Right lobe of liver (tissue), 6 donors: Measurements from ENCODE around the gene FRS2. TPM values are rescaled to one million over a fixed set of nuclear protein-coding genes. Genes with fewer than 3 reads are reported as not detected.

Source experiments
- ATAC-seq, 4 donors: fragments of 200-7000 bp; cut with Tn5 transposase; one replicate each; pipeline ENCODE4 v1.9.1; 2020; ENCODE audit warnings: mild to moderate bottlenecking in 4 of 4, moderate library complexity in 4 of 4
- DNase-seq, 3 donors: peaks; one replicate each; pipeline ENCODE4 v3.0.0-alpha.2; 2020
- H3K27ac ChIP-seq, 3 donors: fragments of 200-600 bp; one replicate each; pipeline ENCODE4 v1.8.0; 2022
- H3K27me3 ChIP-seq, 2 donors: fragments of 200-600 bp; one replicate each; pipeline ENCODE4 v1.8.0; 2022
- H3K36me3 ChIP-seq, 4 donors: fragments of 200-600 bp; sonication (generic) in 1 of 4; one replicate each; pipeline versions ENCODE4 v1.5.1 to v1.8.0; 2017 to 2022; ENCODE audit warnings: control low read depth in 1 of 4
- H3K4me1 ChIP-seq, 4 donors: fragments of 200-600 bp; sonication (generic) in 1 of 4; one replicate each; pipeline versions ENCODE4 v1.5.1 to v1.8.0; 2017 to 2022; ENCODE audit warnings: control low read depth in 1 of 4
- H3K4me3 ChIP-seq, 3 donors: fragments of 200-600 bp; one replicate each; pipeline ENCODE4 v1.8.0; 2022
- H3K9me3 ChIP-seq, 4 donors: fragments of 200-600 bp; sonication (generic) in 1 of 4; one replicate each; pipeline versions ENCODE4 v1.5.1 to v1.8.0; 2017 to 2022; ENCODE audit warnings: control low read depth in 1 of 4
- POLR2A ChIP-seq: fragments of 450-650 bp; IDR thresholded peaks from one replicate; pipeline ENCODE4 v1.6.1; 2017; ENCODE audit warnings: antibody characterized with exemption, mild to moderate bottlenecking
- WGBS: methylation state at CpG from one replicate; pipeline ENCODE4 v1.1.6; 2018; ENCODE audit warnings: low coverage, low lambda C conversion rate; ENCODE audit not compliant: insufficient coverage; ENCODE audit errors: missing lambda C conversion rate; 5-methylcytosine and 5-hydroxymethylcytosine counted together
- intact Hi-C, 2 donors: fragments of 100-400 bp; cut with DNase I; formaldehyde crosslinking; loops; one replicate each; pipeline versions ENCODE4 v1.11.2 to v1.14.1; 2022
- total RNA-seq, 6 experiments: library from RNA; depleted of rRNA in 2 of 6; stranded (reverse); fragments of >200 nt in 2 of 6; fragmentation: NEBNext Ultra II Directional in 3 of 6; extraction: Animal tissue kit (Norgen Biotek cat#: 25700) in 3 of 6; gene quantifications; one replicate each; pipeline versions ENCODE4 v1.1.0 to v1.2.4, GENCODE V29; 2016 to 2023
- TF ChIP-seq, protein P1 (sequence below), 4 donors: fragments of 200-600 bp in 3 of 4; fragments of 450-650 bp in 1 of 4; IDR thresholded peaks; one replicate each; pipeline versions ENCODE4 v1.5.1 to v1.8.0; 2016 to 2022; ENCODE audit warnings: antibody characterized with exemption in 4 of 4, mild to moderate bottlenecking in 2 of 4
- donor health status: DM: no; HTN: yes; CAD: no.
- donor health status: DM: no; HTN: no; CAD: no.
- donor health status: DM: no; HTN: no; CAD: no.
- donor health status: DM: no; HTN: yes; CAD: no.
- donor health status: DM: no; HTN: yes; CAD: no.

The FRS2 gene
- total RNA-seq, 6 experiments from 2014 or later, result 13.8 to 27.8 (median 15.8) TPM

GRCh38 chr12:69517406-69517805 is 47.2 kb downstream of the FRS2 start:
- Histone ChIP-seq H3K4me1 (no peaks in the 10 kb centered on the region), H3K36me3 (no peaks in the 10 kb centered on the region), H3K27me3 (no peaks in the 10 kb centered on the region), H3K9me3 (no peaks in the 10 kb centered on the region), H3K27ac (no peak overlapping the region), H3K4me3 (no peak overlapping the region)
- intact Hi-C loops, result no loop called here
- TF ChIP-seq, protein P1, sequence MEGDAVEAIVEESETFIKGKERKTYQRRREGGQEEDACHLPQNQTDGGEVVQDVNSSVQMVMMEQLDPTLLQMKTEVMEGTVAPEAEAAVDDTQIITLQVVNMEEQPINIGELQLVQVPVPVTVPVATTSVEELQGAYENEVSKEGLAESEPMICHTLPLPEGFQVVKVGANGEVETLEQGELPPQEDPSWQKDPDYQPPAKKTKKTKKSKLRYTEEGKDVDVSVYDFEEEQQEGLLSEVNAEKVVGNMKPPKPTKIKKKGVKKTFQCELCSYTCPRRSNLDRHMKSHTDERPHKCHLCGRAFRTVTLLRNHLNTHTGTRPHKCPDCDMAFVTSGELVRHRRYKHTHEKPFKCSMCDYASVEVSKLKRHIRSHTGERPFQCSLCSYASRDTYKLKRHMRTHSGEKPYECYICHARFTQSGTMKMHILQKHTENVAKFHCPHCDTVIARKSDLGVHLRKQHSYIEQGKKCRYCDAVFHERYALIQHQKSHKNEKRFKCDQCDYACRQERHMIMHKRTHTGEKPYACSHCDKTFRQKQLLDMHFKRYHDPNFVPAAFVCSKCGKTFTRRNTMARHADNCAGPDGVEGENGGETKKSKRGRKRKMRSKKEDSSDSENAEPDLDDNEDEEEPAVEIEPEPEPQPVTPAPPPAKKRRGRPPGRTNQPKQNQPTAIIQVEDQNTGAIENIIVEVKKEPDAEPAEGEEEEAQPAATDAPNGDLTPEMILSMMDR (IDR thresholded peaks at IDR 0.05), result no peak
- TF ChIP-seq POLR2A, result no peak
- DNase-seq, result no peak
- no peak for ATAC-seq
- WGBS, result 89% methylated on average over 2 of the region's 2 CpGs

GRCh38 chr12:69519871-69520270 is 49.7 kb downstream of the FRS2 start:
- Histone ChIP-seq H3K9me3 (no peaks in the 10 kb centered on the region), H3K27ac (no peak overlapping the region), H3K4me1 (no peaks in the 10 kb centered on the region), H3K36me3 (no peaks in the 10 kb centered on the region), H3K27me3 (no peaks in the 10 kb centered on the region), H3K4me3 (no peak overlapping the region)
- intact Hi-C loops, result no loop called here
- WGBS, result 88% methylated on average over 6 of the region's 7 CpGs
- no peak for TF ChIP-seq POLR2A
- TF ChIP-seq, protein P1 (IDR thresholded peaks at IDR 0.05), result no peak
- no peak for ATAC-seq
- no peak for DNase-seq

DNA sequence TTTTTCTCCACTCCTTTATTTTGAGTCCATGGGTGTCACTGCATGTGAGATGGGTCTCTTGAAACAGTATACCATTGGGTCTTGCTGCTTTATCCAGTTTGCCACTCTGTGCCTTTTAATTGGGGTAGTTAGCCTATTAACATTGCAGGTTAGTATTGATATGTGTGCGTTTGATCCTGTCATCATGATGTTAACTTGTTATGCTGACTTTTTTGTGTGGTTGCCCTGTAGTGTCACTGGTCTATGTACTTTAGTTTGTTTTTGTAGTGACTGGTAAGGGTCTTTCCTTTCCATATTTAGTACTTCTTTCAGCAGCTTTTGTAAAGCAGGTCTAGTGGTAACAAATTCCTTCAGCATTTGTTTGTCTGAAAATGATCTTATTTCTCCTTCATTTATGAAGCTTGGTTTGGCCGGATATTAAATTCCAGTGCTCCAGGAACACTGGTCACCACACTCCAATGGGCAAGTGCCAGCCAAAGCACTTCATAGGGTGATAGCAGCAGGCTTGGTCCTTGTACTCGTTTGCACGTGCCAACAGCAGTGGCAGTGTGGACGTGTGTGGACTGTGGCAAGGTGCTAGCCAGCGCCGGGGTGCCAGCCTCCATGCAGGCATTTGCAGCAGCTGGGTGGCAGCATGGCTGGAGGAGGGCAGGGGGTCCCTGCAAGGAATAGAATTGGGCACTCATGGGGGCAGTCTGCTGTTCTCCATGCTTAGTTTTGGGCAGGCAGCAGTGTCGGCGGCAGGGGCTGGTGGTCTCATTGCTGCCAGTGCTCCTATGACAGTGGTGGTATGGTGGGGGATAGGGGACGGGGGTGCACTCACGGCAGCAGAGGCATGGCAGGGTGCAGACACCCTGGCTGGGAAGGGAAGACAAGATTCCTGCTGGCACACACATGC is 53.5 kb downstream of the FRS2 start:
- Histone ChIP-seq H3K9me3 (no peaks in the 10 kb centered on the region), H3K4me3 (no peak overlapping the region), H3K36me3 (no peaks in the 10 kb centered on the region), H3K27ac (no peak overlapping the region), H3K4me1 (peaks cover 0 to 14% (median 0%) of the 10 kb centered on the region in 4 donors), H3K27me3 (no peaks in the 10 kb centered on the region)
- ATAC-seq (peak in 1 of 4 donors; percentile 17), DNase-seq (no peak)
- intact Hi-C loops, result no loop called here
- TF ChIP-seq POLR2A, result no peak
- TF ChIP-seq, protein P1 (IDR thresholded peaks at IDR 0.05), result no peak
- WGBS, result 86% methylated on average over 2 of the region's 11 CpGs

- H3K27ac ChIP-seq, result no peak overlapping the region
- no peaks in the 10 kb centered on the region for H3K36me3 ChIP-seq
- intact Hi-C loops, result no loop called here
- TF ChIP-seq, protein P1 (IDR thresholded peaks at IDR 0.05), result no peak
- TF ChIP-seq POLR2A, result no peak
- no peaks in the 10 kb centered on the region for H3K9me3 ChIP-seq
- no CpG with 5 or more reads among the region's 2 CpGs for WGBS
- peaks cover 0 to 14% (median 0%) of the 10 kb centered on the region in 4 donors for H3K4me1 ChIP-seq
- H3K27me3 ChIP-seq, result no peaks in the 10 kb centered on the region
- no peak for DNase-seq
- H3K4me3 ChIP-seq, result no peak overlapping the region
- ATAC-seq, result peak in 2 of 4 donors; percentile 24 to 27
Observed at GRCh38 chr12:69524331-69524630, 54.1 kb downstream of the FRS2 start.
